DND-41 (cell line): ENCODE data around the gene SUPT3H.
"Not testable (repeated sequence)": the region's sequence is repeated elsewhere in the genome, so short reads cannot be mapped to it uniquely, and the experiment has no call there.

ENCODE experiments used
- EZH2 ChIP-seq: IDR thresholded peaks from 3 replicates; pipeline ENCODE4 v1.6.1; 2012; ENCODE audit warnings: borderline replicate concordance, low read depth, mild to moderate bottlenecking, moderate library complexity, low read length, inconsistent platforms; ENCODE audit not compliant: severe bottlenecking
- TF ChIP-seq, protein P1 (sequence below): IDR thresholded peaks from 2 replicates; pipeline ENCODE4 v1.5.1; 2012; ENCODE audit warnings: borderline replicate concordance, low read length, moderate library complexity, mild to moderate bottlenecking; ENCODE audit not compliant: poor library complexity, severe bottlenecking; ENCODE audit errors: extremely low read depth

DNA sequence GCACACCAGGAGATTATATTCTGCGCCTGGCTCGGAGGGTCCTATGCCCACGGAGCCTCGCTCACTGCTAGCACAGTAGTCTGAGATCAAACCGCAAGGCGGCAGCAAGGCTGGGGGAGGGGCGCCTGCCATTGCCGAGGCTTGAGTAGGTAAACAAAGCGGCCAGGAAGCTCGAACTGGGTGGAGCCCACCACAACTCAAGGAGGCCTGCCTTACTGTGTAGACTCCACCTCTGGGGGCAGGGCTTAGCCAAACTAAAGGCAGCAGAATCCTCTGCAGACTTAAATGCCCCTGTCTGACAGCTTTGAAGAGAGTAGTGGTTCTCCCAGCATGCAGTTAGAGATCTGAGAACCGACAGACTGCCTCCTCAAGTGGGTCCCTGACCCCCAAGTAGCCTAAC lies 477.4 kb downstream of the SUPT3H start:
- TF ChIP-seq, protein P1, sequence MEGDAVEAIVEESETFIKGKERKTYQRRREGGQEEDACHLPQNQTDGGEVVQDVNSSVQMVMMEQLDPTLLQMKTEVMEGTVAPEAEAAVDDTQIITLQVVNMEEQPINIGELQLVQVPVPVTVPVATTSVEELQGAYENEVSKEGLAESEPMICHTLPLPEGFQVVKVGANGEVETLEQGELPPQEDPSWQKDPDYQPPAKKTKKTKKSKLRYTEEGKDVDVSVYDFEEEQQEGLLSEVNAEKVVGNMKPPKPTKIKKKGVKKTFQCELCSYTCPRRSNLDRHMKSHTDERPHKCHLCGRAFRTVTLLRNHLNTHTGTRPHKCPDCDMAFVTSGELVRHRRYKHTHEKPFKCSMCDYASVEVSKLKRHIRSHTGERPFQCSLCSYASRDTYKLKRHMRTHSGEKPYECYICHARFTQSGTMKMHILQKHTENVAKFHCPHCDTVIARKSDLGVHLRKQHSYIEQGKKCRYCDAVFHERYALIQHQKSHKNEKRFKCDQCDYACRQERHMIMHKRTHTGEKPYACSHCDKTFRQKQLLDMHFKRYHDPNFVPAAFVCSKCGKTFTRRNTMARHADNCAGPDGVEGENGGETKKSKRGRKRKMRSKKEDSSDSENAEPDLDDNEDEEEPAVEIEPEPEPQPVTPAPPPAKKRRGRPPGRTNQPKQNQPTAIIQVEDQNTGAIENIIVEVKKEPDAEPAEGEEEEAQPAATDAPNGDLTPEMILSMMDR: not testable (repeated sequence)
- TF ChIP-seq EZH2: not testable (repeated sequence)
